ENCODE data around the gene COPS3. TPM values are rescaled to one million over a fixed set of nuclear protein-coding genes. Genes with fewer than 3 reads are reported as not detected.

Gene COPS3
- polyA plus RNA-seq, 1 donor from 2014 or later, result 213 TPM

GRCh38 chr17:17322516-17323510 is 41.8 kb upstream of the COPS3 start:
- no peaks in the 10 kb centered on the region for H3K27me3 ChIP-seq (ENCODE audit: insufficient read depth, low read depth, low read length)
- no peaks in the 10 kb centered on the region for H3K9me3 ChIP-seq (ENCODE audit: low read length)
- no peaks in the 10 kb centered on the region for H3F3A ChIP-seq (ENCODE audit: insufficient read depth, low read length, poor library complexity, severe bottlenecking)
- no peaks in the 10 kb centered on the region for H3K9me2 ChIP-seq (ENCODE audit: insufficient read depth, low read length)
- H2AFZ ChIP-seq (ENCODE audit: low read depth, low read length), result no peak overlapping the region
- H4K20me1 ChIP-seq (ENCODE audit: insufficient read depth), result no peaks in the 10 kb centered on the region
- TF ChIP-seq EZH2 (IDR thresholded peaks at IDR 0.05; ENCODE audit: borderline replicate concordance, insufficient read depth, low read length, poor library complexity, severe bottlenecking) (no peak), CTCF (IDR thresholded peaks at IDR 0.05; ENCODE audit: poor library complexity, severe bottlenecking) (no peak), SMC3 (conservative IDR thresholded peaks at IDR 0.05; ENCODE audit: poor library complexity) (no peak), EP300 (conservative IDR thresholded peaks at IDR 0.05; ENCODE audit: poor library complexity, severe bottlenecking) (no peak), MXI1 (conservative IDR thresholded peaks at IDR 0.05; ENCODE audit: poor library complexity, severe bottlenecking) (no peak), TAF1 (IDR thresholded peaks at IDR 0.05; ENCODE audit: low read depth) (no peak), REST (IDR thresholded peaks at IDR 0.05; ENCODE audit: borderline replicate concordance) (no peak), RAD21 (conservative IDR thresholded peaks at IDR 0.05) (no peak), POLR2AphosphoS5 (IDR thresholded peaks at IDR 0.05) (no peak)
- no peaks in the 10 kb centered on the region for H3K79me2 ChIP-seq (replicated peaks; ENCODE audit: insufficient read depth, low read length)
- H3K36me3 ChIP-seq (ENCODE audit: insufficient read depth, low read length), result no peaks in the 10 kb centered on the region
- no peak overlapping the region for H3K4me3 ChIP-seq (ENCODE audit: low read length)
- H3K27ac ChIP-seq (ENCODE audit: low read length), result no peak overlapping the region
- no peak overlapping the region for H3K9ac ChIP-seq (ENCODE audit: low read length)
- no peak overlapping the region for H3K4me2 ChIP-seq (ENCODE audit: low read length)

- H3K9ac ChIP-seq (ENCODE audit: low read length), result no peak overlapping the region
- no peaks in the 10 kb centered on the region for H3K9me3 ChIP-seq (ENCODE audit: low read length)
- H3K9me2 ChIP-seq (ENCODE audit: insufficient read depth, low read length), result no peaks in the 10 kb centered on the region
- H2AFZ ChIP-seq (ENCODE audit: low read depth, low read length), result no peak overlapping the region
- H3K4me3 ChIP-seq (ENCODE audit: low read length), result no peak overlapping the region
- no peak overlapping the region for H3K4me2 ChIP-seq (ENCODE audit: low read length)
- H4K20me1 ChIP-seq (ENCODE audit: insufficient read depth), result no peaks in the 10 kb centered on the region
- no peak overlapping the region for H3K27ac ChIP-seq (ENCODE audit: low read length)
- H3K36me3 ChIP-seq (ENCODE audit: insufficient read depth, low read length), result no peaks in the 10 kb centered on the region
- H3F3A ChIP-seq (ENCODE audit: insufficient read depth, low read length, poor library complexity, severe bottlenecking), result no peaks in the 10 kb centered on the region
- TF ChIP-seq CTCF (IDR thresholded peaks at IDR 0.05; ENCODE audit: poor library complexity, severe bottlenecking) (no peak), REST (IDR thresholded peaks at IDR 0.05; ENCODE audit: borderline replicate concordance) (no peak), EZH2 (IDR thresholded peaks at IDR 0.05; ENCODE audit: borderline replicate concordance, insufficient read depth, low read length, poor library complexity, severe bottlenecking) (no peak), TAF1 (IDR thresholded peaks at IDR 0.05; ENCODE audit: low read depth) (no peak), SMC3 (conservative IDR thresholded peaks at IDR 0.05; ENCODE audit: poor library complexity) (no peak), POLR2AphosphoS5 (IDR thresholded peaks at IDR 0.05) (no peak), RAD21 (conservative IDR thresholded peaks at IDR 0.05) (no peak), MXI1 (conservative IDR thresholded peaks at IDR 0.05; ENCODE audit: poor library complexity, severe bottlenecking) (no peak), EP300 (conservative IDR thresholded peaks at IDR 0.05; ENCODE audit: poor library complexity, severe bottlenecking) (no peak)
- no peaks in the 10 kb centered on the region for H3K27me3 ChIP-seq (ENCODE audit: insufficient read depth, low read depth, low read length)
- no peaks in the 10 kb centered on the region for H3K79me2 ChIP-seq (replicated peaks; ENCODE audit: insufficient read depth, low read length)
Observed at GRCh38 chr17:17321356-17322025, 40.4 kb upstream of the COPS3 start.
